HepG2 (cell line): ENCODE data around the gene RNF125. TPM values are rescaled to one million over a fixed set of nuclear protein-coding genes. Genes with fewer than 3 reads are reported as not detected.

Source experiments
- BCLAF1 ChIP-seq: fragments of 450-650 bp; IDR thresholded peaks from 2 replicates; pipeline ENCODE4 v1.6.1; 2017; ENCODE audit warnings: mild to moderate bottlenecking
- ESRRA ChIP-seq: sonication (generic); formaldehyde crosslinking; IDR thresholded peaks from 2 replicates; pipeline ENCODE4 v1.5.1; 2020; ENCODE audit warnings: mild to moderate bottlenecking, low read depth, missing genetic modification reagents
- FOXP1 ChIP-seq, 2 experiments: fragments of 450-650 bp in 1 of 2; IDR thresholded peaks; 2 replicates each; pipeline ENCODE4 v1.6.1; 2017 to 2018; ENCODE audit warnings: antibody characterized with exemption in 1 of 2
- HOXA9 ChIP-seq: sonication (generic); formaldehyde crosslinking; IDR thresholded peaks from 2 replicates; pipeline ENCODE4 v1.8.1; 2022; ENCODE audit warnings: missing genetic modification reagents, mild to moderate bottlenecking, moderate library complexity, borderline replicate concordance
- NPAS2 ChIP-seq: sonication (generic); formaldehyde crosslinking; IDR thresholded peaks from 2 replicates; pipeline ENCODE4 v1.8.0; 2022; ENCODE audit warnings: mild to moderate bottlenecking, missing genetic modification reagents, borderline replicate concordance
- ZC3H13 ChIP-seq: sonication (generic); formaldehyde crosslinking; IDR thresholded peaks from 2 replicates; pipeline ENCODE4 v1.8.1; 2023; ENCODE audit warnings: mild to moderate bottlenecking, missing genetic modification reagents, moderate library complexity
- ZNF44 ChIP-seq: sonication (generic); formaldehyde crosslinking; IDR thresholded peaks from 2 replicates; pipeline ENCODE4 v1.5.1; 2020; ENCODE audit warnings: mild to moderate bottlenecking, missing genetic modification reagents
- polyA plus RNA-seq, 8 experiments: library from polyadenylated mRNA; depleted of rRNA in 3 of 8; stranded (reverse) in 7 of 8; unstranded in 1 of 8; fragments of >200 nt; fragmentation: Illumina TruSeq in 4 of 8; extraction: Trizol in 4 of 8; gene quantifications; 2 replicates each; pipeline versions ENCODE4 v1.2.1 to v1.2.3, GENCODE V29; 2011 to 2016; ENCODE audit warnings: low read depth in 4 of 8, missing spikeins in 1 of 8, mixed read lengths in 1 of 8; ENCODE audit not compliant: insufficient read depth in 1 of 8
- total RNA-seq, 5 experiments: library from RNA; depleted of rRNA; stranded (reverse); fragments of >200 nt; fragmentation: Illumina TruSeq; extraction: Trizol; gene quantifications; 2 replicates each; pipeline ENCODE4 v1.2.3, GENCODE V29; 2016; ENCODE audit warnings: low read depth in 1 of 5
- TF ChIP-seq, protein P1 (sequence below): sonication (generic); formaldehyde crosslinking; IDR thresholded peaks from 2 replicates; pipeline ENCODE4 v1.5.0; 2020; ENCODE audit warnings: missing genetic modification reagents
- TF ChIP-seq, protein P2 (sequence below): fragments of 450-650 bp; IDR thresholded peaks from 2 replicates; pipeline ENCODE4 v1.6.1; 2017
- TF ChIP-seq, protein P3 (sequence below): sonication (generic); formaldehyde crosslinking; IDR thresholded peaks from 2 replicates; pipeline ENCODE4 v1.9.0; 2021; ENCODE audit warnings: missing genetic modification reagents, borderline replicate concordance
- TF ChIP-seq, protein P4 (sequence below): sonication (generic); formaldehyde crosslinking; IDR thresholded peaks from 2 replicates; pipeline ENCODE4 v1.4.0; 2020; ENCODE audit warnings: mild to moderate bottlenecking, missing genetic modification reagents

Gene RNF125
- total and polyA plus RNA-seq, 2 of the 13 experiments (the other 11 are each of a cell fraction or from before 2014, with no cell fraction given), result 0.58 to 1.8 TPM

DNA sequence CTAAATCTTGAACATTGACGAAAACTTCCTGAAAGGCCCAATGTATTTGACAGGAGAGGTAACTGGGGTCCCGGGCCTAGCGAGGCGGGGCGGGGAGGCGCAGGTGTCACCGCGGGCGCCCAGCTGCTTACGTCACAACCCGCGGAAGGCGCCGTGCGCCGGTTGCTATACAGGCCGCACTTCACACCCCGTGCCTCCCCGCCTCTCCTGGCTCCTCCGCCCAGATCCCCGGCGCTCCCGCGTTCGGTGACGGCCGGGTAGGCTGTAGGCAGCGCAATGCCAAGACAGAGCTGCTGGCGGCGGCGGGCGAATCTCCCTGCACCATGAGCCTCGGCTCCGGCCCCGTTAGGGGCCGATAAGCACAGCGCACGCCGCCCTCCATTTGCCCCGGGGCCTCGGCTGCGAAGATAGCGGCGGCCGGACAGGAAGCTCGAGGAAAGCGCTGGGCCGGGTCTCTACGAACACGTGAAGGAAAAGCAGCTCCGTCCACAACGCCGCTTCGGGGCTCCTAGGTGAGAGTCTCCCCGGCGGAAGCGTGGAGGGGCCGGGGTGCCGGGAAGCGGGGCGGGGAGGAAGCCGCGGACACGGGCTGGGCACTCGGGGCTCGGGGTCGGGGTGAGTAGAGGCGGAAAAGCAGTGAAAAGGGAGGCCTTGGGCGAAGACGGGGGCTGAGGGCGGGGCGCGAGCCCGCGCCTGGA lies 73.2 kb downstream of the RNF125 start, which contains the start of gene RNF138 (continued):
- TF ChIP-seq, protein P1, sequence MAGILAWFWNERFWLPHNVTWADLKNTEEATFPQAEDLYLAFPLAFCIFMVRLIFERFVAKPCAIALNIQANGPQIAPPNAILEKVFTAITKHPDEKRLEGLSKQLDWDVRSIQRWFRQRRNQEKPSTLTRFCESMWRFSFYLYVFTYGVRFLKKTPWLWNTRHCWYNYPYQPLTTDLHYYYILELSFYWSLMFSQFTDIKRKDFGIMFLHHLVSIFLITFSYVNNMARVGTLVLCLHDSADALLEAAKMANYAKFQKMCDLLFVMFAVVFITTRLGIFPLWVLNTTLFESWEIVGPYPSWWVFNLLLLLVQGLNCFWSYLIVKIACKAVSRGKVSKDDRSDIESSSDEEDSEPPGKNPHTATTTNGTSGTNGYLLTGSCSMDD (CRISPR knock-in tag), result no peak
- TF ChIP-seq, protein P2, sequence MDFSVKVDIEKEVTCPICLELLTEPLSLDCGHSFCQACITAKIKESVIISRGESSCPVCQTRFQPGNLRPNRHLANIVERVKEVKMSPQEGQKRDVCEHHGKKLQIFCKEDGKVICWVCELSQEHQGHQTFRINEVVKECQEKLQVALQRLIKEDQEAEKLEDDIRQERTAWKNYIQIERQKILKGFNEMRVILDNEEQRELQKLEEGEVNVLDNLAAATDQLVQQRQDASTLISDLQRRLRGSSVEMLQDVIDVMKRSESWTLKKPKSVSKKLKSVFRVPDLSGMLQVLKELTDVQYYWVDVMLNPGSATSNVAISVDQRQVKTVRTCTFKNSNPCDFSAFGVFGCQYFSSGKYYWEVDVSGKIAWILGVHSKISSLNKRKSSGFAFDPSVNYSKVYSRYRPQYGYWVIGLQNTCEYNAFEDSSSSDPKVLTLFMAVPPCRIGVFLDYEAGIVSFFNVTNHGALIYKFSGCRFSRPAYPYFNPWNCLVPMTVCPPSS, result no peak
- TF ChIP-seq, protein P3, sequence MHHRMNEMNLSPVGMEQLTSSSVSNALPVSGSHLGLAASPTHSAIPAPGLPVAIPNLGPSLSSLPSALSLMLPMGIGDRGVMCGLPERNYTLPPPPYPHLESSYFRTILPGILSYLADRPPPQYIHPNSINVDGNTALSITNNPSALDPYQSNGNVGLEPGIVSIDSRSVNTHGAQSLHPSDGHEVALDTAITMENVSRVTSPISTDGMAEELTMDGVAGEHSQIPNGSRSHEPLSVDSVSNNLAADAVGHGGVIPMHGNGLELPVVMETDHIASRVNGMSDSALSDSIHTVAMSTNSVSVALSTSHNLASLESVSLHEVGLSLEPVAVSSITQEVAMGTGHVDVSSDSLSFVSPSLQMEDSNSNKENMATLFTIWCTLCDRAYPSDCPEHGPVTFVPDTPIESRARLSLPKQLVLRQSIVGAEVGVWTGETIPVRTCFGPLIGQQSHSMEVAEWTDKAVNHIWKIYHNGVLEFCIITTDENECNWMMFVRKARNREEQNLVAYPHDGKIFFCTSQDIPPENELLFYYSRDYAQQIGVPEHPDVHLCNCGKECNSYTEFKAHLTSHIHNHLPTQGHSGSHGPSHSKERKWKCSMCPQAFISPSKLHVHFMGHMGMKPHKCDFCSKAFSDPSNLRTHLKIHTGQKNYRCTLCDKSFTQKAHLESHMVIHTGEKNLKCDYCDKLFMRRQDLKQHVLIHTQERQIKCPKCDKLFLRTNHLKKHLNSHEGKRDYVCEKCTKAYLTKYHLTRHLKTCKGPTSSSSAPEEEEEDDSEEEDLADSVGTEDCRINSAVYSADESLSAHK (CRISPR knock-in tag), result no peak
- peak; percentile 39; the same call in 1 of the 2 replicates for TF ChIP-seq ESRRA (CRISPR knock-in tag)
- TF ChIP-seq, protein P4, sequence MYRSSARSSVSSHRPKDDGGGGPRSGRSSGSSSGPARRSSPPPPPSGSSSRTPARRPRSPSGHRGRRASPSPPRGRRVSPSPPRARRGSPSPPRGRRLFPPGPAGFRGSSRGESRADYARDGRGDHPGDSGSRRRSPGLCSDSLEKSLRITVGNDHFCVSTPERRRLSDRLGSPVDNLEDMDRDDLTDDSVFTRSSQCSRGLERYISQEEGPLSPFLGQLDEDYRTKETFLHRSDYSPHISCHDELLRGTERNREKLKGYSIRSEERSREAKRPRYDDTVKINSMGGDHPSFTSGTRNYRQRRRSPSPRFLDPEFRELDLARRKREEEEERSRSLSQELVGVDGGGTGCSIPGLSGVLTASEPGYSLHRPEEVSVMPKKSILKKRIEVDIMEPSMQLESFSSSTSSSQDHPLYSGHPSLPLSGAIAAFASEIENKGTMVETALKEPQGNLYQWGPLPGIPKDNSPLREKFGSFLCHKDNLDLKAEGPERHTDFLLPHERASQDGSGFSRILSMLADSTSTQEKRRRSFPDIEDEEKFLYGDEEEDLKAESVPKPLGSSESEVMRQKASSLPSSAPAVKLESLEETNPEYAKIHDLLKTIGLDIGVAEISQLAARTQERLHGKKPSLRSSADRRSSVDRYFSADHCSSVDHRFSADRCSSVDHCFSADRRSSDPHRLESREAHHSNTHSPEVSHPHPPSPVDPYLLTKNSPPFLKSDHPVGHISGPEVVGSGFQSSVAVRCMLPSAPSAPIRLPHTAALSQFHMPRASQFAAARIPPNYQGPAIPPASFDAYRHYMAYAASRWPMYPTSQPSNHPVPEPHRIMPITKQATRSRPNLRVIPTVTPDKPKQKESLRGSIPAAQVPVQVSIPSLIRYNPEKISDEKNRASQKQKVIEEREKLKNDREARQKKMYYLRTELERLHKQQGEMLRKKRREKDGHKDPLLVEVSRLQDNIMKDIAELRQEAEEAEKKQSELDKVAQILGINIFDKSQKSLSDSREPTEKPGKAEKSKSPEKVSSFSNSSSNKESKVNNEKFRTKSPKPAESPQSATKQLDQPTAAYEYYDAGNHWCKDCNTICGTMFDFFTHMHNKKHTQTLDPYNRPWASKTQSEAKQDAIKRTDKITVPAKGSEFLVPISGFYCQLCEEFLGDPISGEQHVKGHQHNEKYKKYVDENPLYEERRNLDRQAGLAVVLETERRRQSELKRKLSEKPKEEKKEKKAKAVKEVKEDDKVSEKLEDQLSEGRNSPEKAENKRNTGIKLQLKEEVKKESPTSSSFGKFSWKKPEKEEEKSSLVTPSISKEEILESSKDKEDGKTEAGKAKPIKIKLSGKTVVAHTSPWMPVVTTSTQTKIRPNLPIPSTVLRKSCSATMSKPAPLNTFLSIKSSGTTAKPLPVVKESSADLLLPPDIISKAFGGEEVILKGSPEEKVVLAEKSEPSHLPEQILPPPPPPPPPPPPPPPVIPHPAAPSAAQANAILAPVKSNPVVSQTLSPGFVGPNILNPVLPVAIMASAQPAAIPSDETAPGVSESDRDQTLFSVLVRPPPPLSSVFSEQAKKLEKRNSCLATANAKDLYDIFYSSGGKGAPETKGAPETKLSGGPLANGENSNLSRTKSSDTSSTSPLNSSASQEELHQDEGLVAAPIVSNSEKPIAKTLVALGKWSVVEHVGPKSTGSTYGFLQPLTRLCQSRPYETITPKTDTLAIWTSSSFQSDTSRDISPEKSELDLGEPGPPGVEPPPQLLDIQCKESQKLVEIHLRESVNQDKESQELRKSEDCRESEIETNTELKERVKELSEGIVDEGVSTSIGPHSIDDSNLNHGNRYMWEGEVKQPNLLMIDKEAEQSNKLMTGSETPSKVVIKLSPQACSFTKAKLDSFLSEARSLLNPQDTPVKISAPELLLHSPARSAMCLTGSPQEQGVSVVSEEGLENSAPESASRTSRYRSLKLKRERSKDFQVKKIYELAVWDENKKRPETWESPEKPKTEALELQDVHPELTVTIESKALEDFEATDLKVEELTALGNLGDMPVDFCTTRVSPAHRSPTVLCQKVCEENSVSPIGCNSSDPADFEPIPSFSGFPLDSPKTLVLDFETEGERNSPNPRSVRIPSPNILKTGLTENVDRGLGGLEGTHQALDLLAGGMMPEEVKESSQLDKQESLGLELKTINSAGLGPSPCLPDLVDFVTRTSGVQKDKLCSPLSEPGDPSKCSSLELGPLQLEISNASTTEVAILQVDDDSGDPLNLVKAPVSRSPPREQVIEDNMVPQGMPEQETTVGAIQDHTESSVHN, result peak; percentile 35; the same call in 1 of the 2 replicates
- TF ChIP-seq ZNF44 (CRISPR knock-in tag), result no peak; the same call in 1 of the 2 replicates
- no peak for TF ChIP-seq NPAS2 (CRISPR knock-in tag)
- TF ChIP-seq HOXA9 (CRISPR knock-in tag), result peak; percentile 83
- no peak for TF ChIP-seq BCLAF1
- no peak for TF ChIP-seq FOXP1 (IDR thresholded peaks at IDR 0.05)
- TF ChIP-seq FOXP1 (CRISPR knock-in tag; IDR thresholded peaks at IDR 0.05), result no peak; the same call in 1 of the 2 replicates
- peak; percentile 41; the same call in 1 of the 2 replicates for TF ChIP-seq ZC3H13 (CRISPR knock-in tag)
